Left forelimb (tissue), 1 donor: ENCODE data around the gene PF4V1.

Experiments used
- DNase-seq: peaks from one replicate; pipeline ENCODE4 v3.0.0-alpha.2; 2018; ENCODE audit warnings: low spot score

The PF4V1 gene

GRCh38 chr4:73847526-73848182 lies 5.4 kb upstream of the PF4V1 start:
- DNase-seq, result no peak

GRCh38 chr4:73848183-73848777 lies 4.8 kb upstream of the PF4V1 start:
- no peak for DNase-seq

GRCh38 chr4:73850261-73850970 lies 2.7 kb upstream of the PF4V1 start:
- DNase-seq, result no peak

- no peak for DNase-seq
Observed at GRCh38 chr4:73851293-73851692, 1.8 kb upstream of the PF4V1 start.

GRCh38 chr4:73852771-73853170 lies 325 bp upstream of the PF4V1 start:
- no peak for DNase-seq

GRCh38 chr4:73853718-73854473 lies 800 bp downstream of the PF4V1 start:
- no peak for DNase-seq

GRCh38 chr4:73855406-73855805 lies 2.3 kb downstream of the PF4V1 start:
- no peak for DNase-seq

GRCh38 chr4:73856518-73856917 lies 3.4 kb downstream of the PF4V1 start:
- no peak for DNase-seq

GRCh38 chr4:73859614-73860088 lies 6.6 kb downstream of the PF4V1 start:
- DNase-seq, result no peak

GRCh38 chr4:73860181-73860580 lies 7.1 kb downstream of the PF4V1 start:
- no peak for DNase-seq

GRCh38 chr4:73860917-73861316 lies 7.8 kb downstream of the PF4V1 start:
- DNase-seq, result no peak

- no peak for DNase-seq
Observed at GRCh38 chr4:73862322-73862721, 9.2 kb downstream of the PF4V1 start.

- DNase-seq, result no peak
Observed at GRCh38 chr4:73864365-73864764, 11.3 kb downstream of the PF4V1 start.

- no peak for DNase-seq
Observed at GRCh38 chr4:73864961-73865360, 11.9 kb downstream of the PF4V1 start.

GRCh38 chr4:73865431-73866096 lies 12.5 kb downstream of the PF4V1 start:
- no peak for DNase-seq

GRCh38 chr4:73866246-73866645 lies 13.2 kb downstream of the PF4V1 start:
- DNase-seq, result no peak

- no peak for DNase-seq
Observed at GRCh38 chr4:73867783-73868182, 14.7 kb downstream of the PF4V1 start.

GRCh38 chr4:73868206-73869129 lies 15.4 kb downstream of the PF4V1 start:
- no peak for DNase-seq

- no peak for DNase-seq
Observed at GRCh38 chr4:73869130-73870055, 16.3 kb downstream of the PF4V1 start, which contains the start of gene CXCL1. TSS of gene CXCL1 (plus strand) at chr4:73869393. CDS start at chr4:73869471, 78 bp downstream.

- DNase-seq, result no peak
Observed at GRCh38 chr4:73870260-73870659, 17.2 kb downstream of the PF4V1 start.
